GM10248 (cell line): ENCODE data around the gene RBM26.
"Not testable (repeated sequence)": the region's sequence is repeated elsewhere in the genome, so short reads cannot be mapped to it uniquely, and the experiment has no call there.

Experiments
- CTCF ChIA-PET: fragments of 300-600 bp; sonication (Branson Sonifier 250); formaldehyde crosslinking; extraction: SDS; loops from one replicate; lab custom pipeline; 2021; ENCODE audit warnings: antibody characterized with exemption; lab: Yijun Ruan, JAX
- POLR2A ChIA-PET: fragments of 350-650 bp; sonication (Branson Sonifier 250); formaldehyde crosslinking; extraction: SDS; loops from one replicate; lab custom pipeline; 2020; ENCODE audit warnings: antibody characterized with exemption; lab: Yijun Ruan, JAX
- DNase-seq: peaks from one replicate; pipeline ENCODE4 v3.0.0; 2012; ENCODE audit errors: extremely low spot score
- CTCF ChIP-seq: IDR thresholded peaks from 2 replicates; pipeline ENCODE4 v1.5.1; 2012; ENCODE audit warnings: mild to moderate bottlenecking, low read depth; ENCODE audit errors: extremely low read depth, missing control alignments, control extremely low read depth

RBM26 gene

GRCh38 chr13:79285159-79285558 lies 120.9 kb downstream of the RBM26 start:
- DNase-seq = no peak
- TF ChIP-seq CTCF = no peak
- CTCF ChIA-PET = no interaction called here
- POLR2A ChIA-PET = no interaction called here

GRCh38 chr13:79283742-79284141 lies 122.3 kb downstream of the RBM26 start:
- TF ChIP-seq CTCF = no peak
- no peak for DNase-seq
- CTCF ChIA-PET = interaction anchor here (0.9 kb wide), 1 partner anchor 11 kb away, joined by 3 read pairs; no protein-coding TSS in a partner anchor
- POLR2A ChIA-PET = no interaction called here

- POLR2A ChIA-PET = no interaction called here
- no peak for TF ChIP-seq CTCF
- CTCF ChIA-PET = interaction anchor here (0.8 to 0.9 kb wide), 2 partner anchors 10 to 14 kb away, joined by 3 read pairs; no protein-coding TSS in a partner anchor
- DNase-seq = no peak
These were observed 123.1 kb downstream of the RBM26 start for GRCh38 chr13:79282976-79283375.

GRCh38 chr13:79282508-79282907 lies 123.5 kb downstream of the RBM26 start:
- TF ChIP-seq CTCF = no peak
- DNase-seq = no peak
- POLR2A ChIA-PET = no interaction called here
- CTCF ChIA-PET = interaction anchor here (0.8 kb wide), 1 partner anchor 13 kb away, joined by 3 read pairs; no protein-coding TSS in a partner anchor

- ChIA-PET POLR2A (no interaction called here), CTCF (interaction anchor here (0.7 kb wide), 1 partner anchor 52 kb away, joined by 3 read pairs; no protein-coding TSS in a partner anchor)
- DNase-seq = no peak
- TF ChIP-seq CTCF = no peak
These were observed 124.7 kb downstream of the RBM26 start for GRCh38 chr13:79281339-79281747.

DNA sequence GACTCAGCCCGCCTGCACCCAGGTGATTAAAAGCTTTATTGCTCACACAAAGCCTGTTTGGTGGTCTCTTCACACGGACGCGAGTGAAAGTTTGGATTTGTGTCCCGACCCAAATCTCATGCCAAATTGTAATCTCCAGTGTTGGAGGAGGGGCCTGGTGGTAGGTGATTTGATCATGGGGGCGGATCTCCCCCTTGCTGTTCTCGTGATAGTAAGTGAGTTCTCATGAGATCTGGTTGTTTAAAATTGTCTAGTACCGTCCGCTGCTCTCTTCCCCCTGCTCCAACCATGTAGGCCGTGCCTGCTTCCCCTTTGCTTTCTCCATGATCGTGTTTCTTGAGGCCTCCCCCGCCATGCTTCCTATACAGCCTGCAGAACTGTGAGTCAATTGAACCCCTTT lies 126.3 kb downstream of the RBM26 start:
- CTCF ChIA-PET, DNase-seq, POLR2A ChIA-PET: not testable (repeated sequence)

DNA sequence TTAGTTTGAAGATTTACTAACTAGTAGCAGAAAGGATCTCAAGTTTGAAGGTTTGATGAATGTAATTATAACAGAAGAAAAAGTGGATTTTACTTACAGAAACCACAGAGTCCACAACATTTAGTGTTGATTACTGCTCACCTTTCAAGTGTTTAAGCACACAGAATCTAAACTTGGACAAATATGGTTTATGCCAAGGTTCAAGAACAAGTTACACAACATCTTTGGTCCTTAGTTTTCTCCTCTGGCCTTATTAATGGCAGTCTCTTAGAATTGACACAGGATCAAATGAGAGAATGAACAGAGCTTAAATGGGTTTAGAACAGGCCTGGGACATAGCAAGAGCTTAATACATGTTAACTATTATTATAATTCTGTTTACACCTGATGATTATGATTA lies 133.0 kb downstream of the RBM26 start:
- TF ChIP-seq CTCF = no peak
- DNase-seq = no peak
- POLR2A ChIA-PET = no interaction called here
- CTCF ChIA-PET = interaction anchor here (1.1 to 1.6 kb wide), 4 partner anchors 10 to 55 kb away, joined by 3 to 4 read pairs (median 4); no protein-coding TSS in a partner anchor
